MCF 10A (cell line): ENCODE measurements around the gene OS9. TPM values are rescaled to one million over a fixed set of nuclear protein-coding genes. Genes with fewer than 3 reads are reported as not detected.

Experiments
- BruUV-seq: library from RNA; stranded (reverse); fragments of 400-500 nt; replicated peaks from 2 replicates; lab custom pipeline; 2021; lab: Mats Ljungman, UMichigan
- CTCF ChIA-PET: fragments of 300-600 bp; sonication (Branson Sonifier 250); formaldehyde crosslinking; extraction: SDS; loops from one replicate; lab custom pipeline; 2021; ENCODE audit warnings: antibody characterized with exemption, inconsistent platforms; lab: Yijun Ruan, JAX
- POLR2A ChIA-PET: fragments of 300-600, 350-650 bp; sonication (Branson Sonifier 250); formaldehyde crosslinking; extraction: SDS; loops from one replicate; lab custom pipeline; 2020; ENCODE audit warnings: antibody characterized with exemption, inconsistent platforms; lab: Yijun Ruan, JAX
- DNase-seq: peaks from one replicate; pipeline ENCODE4 v3.0.0-alpha.2; 2018; ENCODE audit not compliant: unreplicated experiment
- H3K27ac Mint-ChIP-seq: one replicate; pipeline ENCODE4 v1.8.0; 2022; ENCODE audit warnings: mild to moderate bottlenecking, low read depth, mixed read lengths; ENCODE audit not compliant: unreplicated experiment
- H3K27me3 Mint-ChIP-seq: one replicate; pipeline ENCODE4 v1.8.0; 2022; ENCODE audit warnings: mixed read lengths; ENCODE audit not compliant: insufficient read depth, unreplicated experiment
- H3K36me3 Mint-ChIP-seq: one replicate; pipeline ENCODE4 v1.8.0; 2022; ENCODE audit warnings: mild to moderate bottlenecking, moderate library complexity, mixed read lengths; ENCODE audit not compliant: insufficient read depth, unreplicated experiment
- H3K4me1 Mint-ChIP-seq: one replicate; pipeline ENCODE4 v1.8.0; 2022; ENCODE audit warnings: mixed read lengths; ENCODE audit not compliant: insufficient read depth, unreplicated experiment
- H3K4me3 Mint-ChIP-seq: one replicate; pipeline ENCODE4 v1.8.0; 2022; ENCODE audit warnings: mild to moderate bottlenecking, moderate library complexity, mixed read lengths; ENCODE audit not compliant: unreplicated experiment
- H3K9me3 Mint-ChIP-seq: one replicate; pipeline ENCODE4 v1.8.0; 2022; ENCODE audit warnings: mixed read lengths; ENCODE audit not compliant: unreplicated experiment
- intact Hi-C: fragments of 100-400 bp; cut with micrococcal nuclease; formaldehyde crosslinking; loops from 2 replicates; pipeline ENCODE4 v1.14.1; 2022
- total RNA-seq: library from RNA; stranded (reverse); gene quantifications from 2 replicates; pipeline ENCODE4 v1.2.3, GENCODE V29; 2022
- TF ChIP-seq, protein P1 (sequence below): fragments of 200-600 bp; IDR thresholded peaks from one replicate; pipeline ENCODE4 v1.8.0; 2022; ENCODE audit warnings: antibody characterized with exemption, mild to moderate bottlenecking; ENCODE audit not compliant: unreplicated experiment

Gene OS9
- total RNA-seq, 1 experiment from 2014 or later, result 125 TPM

DNA sequence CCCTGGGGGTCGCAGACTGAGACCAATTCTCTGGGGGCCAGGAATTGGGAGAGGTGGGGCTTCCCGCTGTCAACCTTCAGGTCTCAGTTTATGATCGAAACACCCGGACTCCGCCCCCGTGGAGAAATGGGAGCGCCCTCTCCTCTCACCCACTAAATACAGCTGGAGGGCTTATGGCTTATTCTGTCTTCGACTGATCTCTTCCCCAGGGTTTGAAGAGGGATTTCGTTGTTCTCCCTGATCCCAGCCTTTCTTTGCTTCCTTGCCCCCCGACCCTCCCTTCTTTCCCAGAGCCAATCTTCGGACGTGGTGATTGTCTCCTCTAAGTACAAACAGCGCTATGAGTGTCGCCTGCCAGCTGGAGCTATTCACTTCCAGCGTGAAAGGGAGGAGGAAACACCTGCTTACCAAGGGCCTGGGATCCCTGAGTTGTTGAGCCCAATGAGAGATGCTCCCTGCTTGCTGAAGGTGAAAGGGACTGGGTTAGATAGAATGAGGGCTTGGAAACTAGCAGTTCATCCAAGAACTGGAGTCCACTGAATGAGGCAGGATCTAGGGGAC lies 607 bp downstream of the OS9 start:
- Mint-ChIP-seq H3K9me3 (no peaks in the 10 kb centered on the region), H3K27ac (no peak overlapping the region), H3K27me3 (peaks cover 11% of the 10 kb centered on the region), H3K36me3 (peaks cover 16% of the 10 kb centered on the region), H3K4me1 (no peaks in the 10 kb centered on the region), H3K4me3 (no peak overlapping the region)
- intact Hi-C loops, result no loop called here
- POLR2A ChIA-PET, result interaction anchor here (0.6 to 3.2 kb wide), 17 partner anchors 10 to 235 kb away, joined by 3 to 23 read pairs (median 5); partner anchors contain the start of genes B4GALNT1, DCTN2, GLI1 and PIP4K2C
- TF ChIP-seq, protein P1, sequence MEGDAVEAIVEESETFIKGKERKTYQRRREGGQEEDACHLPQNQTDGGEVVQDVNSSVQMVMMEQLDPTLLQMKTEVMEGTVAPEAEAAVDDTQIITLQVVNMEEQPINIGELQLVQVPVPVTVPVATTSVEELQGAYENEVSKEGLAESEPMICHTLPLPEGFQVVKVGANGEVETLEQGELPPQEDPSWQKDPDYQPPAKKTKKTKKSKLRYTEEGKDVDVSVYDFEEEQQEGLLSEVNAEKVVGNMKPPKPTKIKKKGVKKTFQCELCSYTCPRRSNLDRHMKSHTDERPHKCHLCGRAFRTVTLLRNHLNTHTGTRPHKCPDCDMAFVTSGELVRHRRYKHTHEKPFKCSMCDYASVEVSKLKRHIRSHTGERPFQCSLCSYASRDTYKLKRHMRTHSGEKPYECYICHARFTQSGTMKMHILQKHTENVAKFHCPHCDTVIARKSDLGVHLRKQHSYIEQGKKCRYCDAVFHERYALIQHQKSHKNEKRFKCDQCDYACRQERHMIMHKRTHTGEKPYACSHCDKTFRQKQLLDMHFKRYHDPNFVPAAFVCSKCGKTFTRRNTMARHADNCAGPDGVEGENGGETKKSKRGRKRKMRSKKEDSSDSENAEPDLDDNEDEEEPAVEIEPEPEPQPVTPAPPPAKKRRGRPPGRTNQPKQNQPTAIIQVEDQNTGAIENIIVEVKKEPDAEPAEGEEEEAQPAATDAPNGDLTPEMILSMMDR, result no peak
- no peak for DNase-seq
- CTCF ChIA-PET, result interaction anchor here (0.6 to 3.9 kb wide), 8 partner anchors 10 to 186 kb away, joined by 3 to 24 read pairs (median 6); partner anchors contain the start of gene DCTN2
- TSS peak; percentile 70 for BruUV-seq

DNA sequence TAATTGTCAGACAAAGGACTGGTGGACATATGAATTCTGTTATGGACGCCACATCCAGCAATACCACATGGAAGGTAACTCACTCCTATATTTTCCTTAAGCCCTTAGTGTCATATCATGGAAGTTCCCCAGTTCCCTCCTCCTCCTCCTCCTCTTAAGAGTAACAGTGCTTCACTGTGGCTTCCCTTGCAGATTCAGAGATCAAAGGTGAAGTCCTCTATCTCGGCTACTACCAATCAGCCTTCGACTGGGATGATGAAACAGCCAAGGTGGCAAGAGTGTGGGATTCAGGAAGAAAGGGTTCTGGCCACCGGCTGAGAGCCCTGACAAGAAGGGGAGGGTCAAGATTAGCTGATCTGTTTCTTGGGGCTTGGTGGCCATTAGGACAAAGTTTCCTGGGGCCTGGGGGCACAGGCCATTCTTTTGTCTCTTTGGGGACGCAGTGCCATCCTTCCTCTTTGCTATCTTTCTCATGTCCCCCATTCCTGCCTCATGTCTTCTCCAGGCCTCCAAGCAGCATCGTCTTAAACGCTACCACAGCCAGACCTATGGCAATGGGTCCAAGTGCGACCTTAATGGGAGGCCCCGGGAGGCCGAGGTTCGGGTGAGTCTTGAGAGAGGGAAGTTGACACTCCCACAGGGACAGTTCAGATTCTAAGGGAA lies 2.0 kb downstream of the OS9 start:
- ChIA-PET POLR2A (no interaction called here), CTCF (no interaction called here)
- Mint-ChIP-seq H3K9me3 (no peaks in the 10 kb centered on the region), H3K27me3 (no peaks in the 10 kb centered on the region), H3K27ac (no peak overlapping the region), H3K4me1 (no peaks in the 10 kb centered on the region), H3K36me3 (peaks cover 27% of the 10 kb centered on the region), H3K4me3 (no peak overlapping the region)
- no peak for DNase-seq
- intact Hi-C loops, result no loop called here
- TF ChIP-seq, protein P1, result no peak
- no TSS peak for BruUV-seq

DNA sequence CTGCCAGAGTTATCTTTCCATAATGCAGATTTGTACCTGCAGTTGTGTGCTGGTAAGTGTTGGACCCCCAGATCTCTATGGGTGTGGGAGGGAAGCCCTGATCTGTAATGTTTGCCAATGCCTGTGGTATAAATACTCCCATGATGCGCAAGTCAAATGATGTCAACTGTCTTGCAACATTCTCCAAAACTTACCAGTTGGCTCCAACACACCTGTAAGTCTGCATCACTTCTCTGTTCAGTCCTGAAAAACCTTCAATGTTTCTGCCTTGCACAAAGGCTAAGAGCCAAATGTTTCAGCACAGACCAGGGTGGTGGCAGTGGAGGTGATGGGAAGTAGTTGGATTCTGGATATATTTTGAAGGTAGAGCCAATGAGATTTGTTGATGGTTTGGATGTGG lies 3.1 kb downstream of the OS9 start:
- H3K4me3 Mint-ChIP-seq, result no peak overlapping the region
- TF ChIP-seq, protein P1, result no peak
- ChIA-PET CTCF (no interaction called here), POLR2A (interaction anchor here (0.7 kb wide), 1 partner anchor 13 kb away, joined by 3 read pairs; no protein-coding TSS in a partner anchor)
- H3K9me3 Mint-ChIP-seq, result no peaks in the 10 kb centered on the region
- no peak overlapping the region for H3K27ac Mint-ChIP-seq
- H3K4me1 Mint-ChIP-seq, result no peaks in the 10 kb centered on the region
- DNase-seq, result no peak
- H3K27me3 Mint-ChIP-seq, result no peaks in the 10 kb centered on the region
- peaks cover 27% of the 10 kb centered on the region for H3K36me3 Mint-ChIP-seq
- intact Hi-C loops, result no loop called here
- no TSS peak for BruUV-seq

DNA sequence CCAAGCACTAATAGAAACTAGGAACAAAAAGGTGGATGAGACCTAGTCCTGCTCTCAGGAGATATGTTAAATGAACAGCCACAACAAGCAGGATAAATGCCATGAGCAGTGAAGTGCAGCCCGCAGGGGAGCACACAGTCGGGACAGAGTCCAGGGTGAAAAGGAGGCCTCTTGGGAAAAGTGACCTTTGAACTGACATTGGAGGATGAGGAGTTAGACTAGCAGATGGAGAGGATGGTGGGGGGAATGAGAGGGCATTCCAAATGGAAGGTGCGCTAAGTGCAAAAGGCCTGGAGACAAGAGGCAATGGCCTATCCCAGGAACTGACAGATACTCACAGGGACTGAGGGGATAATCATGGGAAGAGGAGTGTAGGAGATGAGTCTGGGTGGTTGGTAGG lies 4.5 kb downstream of the OS9 start:
- H3K4me1 Mint-ChIP-seq, result no peaks in the 10 kb centered on the region
- no peak overlapping the region for H3K4me3 Mint-ChIP-seq
- TF ChIP-seq, protein P1, result no peak
- intact Hi-C loops, result no loop called here
- ChIA-PET CTCF (no interaction called here), POLR2A (interaction anchor here (0.6 to 1.0 kb wide), 4 partner anchors 45 to 935 kb away, joined by 3 to 4 read pairs (median 3); no protein-coding TSS in a partner anchor)
- no peaks in the 10 kb centered on the region for H3K9me3 Mint-ChIP-seq
- no peak overlapping the region for H3K27ac Mint-ChIP-seq
- H3K36me3 Mint-ChIP-seq, result peaks cover 41% of the 10 kb centered on the region
- DNase-seq, result no peak
- H3K27me3 Mint-ChIP-seq, result no peaks in the 10 kb centered on the region
- no TSS peak for BruUV-seq
